PFSK-1 (cell line): ENCODE data around the gene SLC36A3.

Source experiments
- FOXP2 ChIP-seq: optimal IDR thresholded peaks from 2 replicates; pipeline ENCODE3; 2011; ENCODE audit warnings: borderline replicate concordance, control low read depth, inconsistent platforms; ENCODE audit not compliant: insufficient read depth; ENCODE audit errors: extremely low read length, extremely low read depth
- POLR2AphosphoS5 ChIP-seq: IDR thresholded peaks from 2 replicates; pipeline ENCODE4 v1.6.1; 2012; ENCODE audit warnings: low read depth, mild to moderate bottlenecking, control low read depth, low read length, moderate library complexity
- REST ChIP-seq, 2 experiments: IDR thresholded peaks; 2 replicates each; pipeline versions ENCODE4 v1.6.1 to v1.8.0; 2011 to 2012; ENCODE audit warnings: low read depth in 2 of 2, low read length in 2 of 2, control low read depth in 1 of 2, inconsistent platforms in 1 of 2, mild to moderate bottlenecking in 1 of 2, moderate library complexity in 1 of 2; ENCODE audit not compliant: insufficient read depth in 1 of 2
- SIN3A ChIP-seq: IDR thresholded peaks from 2 replicates; pipeline ENCODE4 v1.6.1; 2012; ENCODE audit warnings: mild to moderate bottlenecking, low read length, moderate library complexity, borderline replicate concordance; ENCODE audit not compliant: insufficient read depth
- TAF1 ChIP-seq: IDR thresholded peaks from 2 replicates; pipeline ENCODE4 v1.6.1; 2012; ENCODE audit warnings: low read length, control low read depth, borderline replicate concordance; ENCODE audit not compliant: insufficient read depth

Gene SLC36A3

DNA sequence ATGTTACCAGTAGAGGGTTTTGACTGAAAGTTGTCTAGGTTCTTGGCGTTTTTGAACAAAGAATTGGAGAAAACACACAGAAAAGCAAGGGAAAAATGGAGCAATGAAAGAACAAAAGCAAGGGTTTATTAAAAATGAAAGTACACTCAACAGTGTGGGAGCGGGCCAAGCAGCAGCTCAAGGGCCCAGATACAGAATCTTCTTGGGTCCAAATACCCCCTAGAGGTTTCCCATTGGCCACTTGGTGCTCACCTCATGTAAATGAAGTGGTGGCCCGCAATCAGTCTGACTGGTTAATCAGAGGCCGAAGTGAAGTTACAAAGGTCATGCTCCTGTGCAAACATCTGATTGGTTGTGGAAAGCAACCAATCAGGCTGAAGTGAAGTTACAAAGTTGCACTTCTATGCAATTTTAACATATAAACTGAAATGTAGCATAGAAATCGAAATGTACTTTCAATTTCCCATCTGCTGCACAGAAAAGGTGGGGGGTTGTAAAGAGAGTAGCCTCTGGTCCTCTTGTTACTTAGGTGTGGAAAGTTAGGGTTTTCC, 52.5 kb downstream of the SLC36A3 start:
- TF ChIP-seq FOXP2 (no peak), POLR2AphosphoS5 (no peak), SIN3A (no peak), REST (IDR thresholded peaks at IDR 0.05; ENCODE audit: insufficient read depth in 1 of 2, low read depth in 2 of 2, low read length in 2 of 2) (no peak), TAF1 (no peak)

DNA sequence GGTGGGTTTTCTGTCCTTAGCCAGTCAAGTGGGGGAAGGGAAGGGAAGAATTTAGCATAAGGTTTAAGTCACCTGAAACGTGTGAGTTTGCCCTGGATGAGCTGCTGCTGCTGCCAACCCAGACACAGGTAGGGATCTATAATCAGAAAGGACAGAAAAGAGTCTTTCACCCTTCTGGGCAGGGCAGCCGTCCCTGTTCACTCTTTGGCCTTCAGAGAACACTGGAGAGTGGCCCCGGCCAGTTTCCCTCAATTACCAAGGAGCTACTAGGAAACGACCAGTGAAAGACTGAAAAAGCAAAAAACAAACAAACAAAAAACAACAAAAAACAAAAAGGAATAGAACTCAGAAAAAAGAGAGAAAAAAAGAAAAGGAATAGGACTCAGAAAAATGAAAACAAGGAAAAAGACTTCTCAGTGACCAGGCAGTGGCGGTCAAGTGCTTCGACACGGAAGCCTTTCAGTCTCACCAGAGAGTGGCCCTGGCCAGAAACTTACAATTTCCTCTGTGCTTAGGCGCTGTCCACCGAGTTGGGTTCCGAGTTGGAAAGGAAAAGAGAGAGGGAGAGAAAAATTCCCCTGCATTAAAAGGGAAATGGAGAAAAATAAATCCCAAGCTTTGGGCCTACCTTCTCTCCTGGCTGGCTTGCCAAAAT, 53.1 kb downstream of the SLC36A3 start:
- TF ChIP-seq REST (IDR thresholded peaks at IDR 0.05; ENCODE audit: insufficient read depth in 1 of 2, low read depth in 2 of 2, low read length in 2 of 2), result peak in 1 of 2 experiments; percentile 56; a peak in 1 of 4 replicates
- TF ChIP-seq TAF1, result no peak
- TF ChIP-seq POLR2AphosphoS5, result no peak

DNA sequence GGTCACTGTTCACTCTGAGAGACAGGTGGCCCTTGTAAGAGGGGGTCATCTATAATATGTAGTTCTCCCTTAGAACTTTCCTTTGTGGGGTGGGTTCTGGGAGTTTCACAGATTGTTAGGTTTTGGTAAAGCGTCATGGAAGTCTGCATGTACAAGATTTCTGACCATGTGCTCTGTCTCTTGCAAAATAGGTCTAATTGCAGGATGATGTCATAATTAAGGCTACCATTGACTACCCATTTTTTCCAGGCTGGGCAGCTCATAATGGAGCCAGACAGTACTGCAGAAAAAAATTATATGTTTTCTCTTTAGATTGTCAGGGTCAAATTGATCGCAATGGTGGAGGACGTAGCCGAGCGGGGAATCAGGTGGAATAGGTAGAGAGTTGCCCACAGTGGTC, 54.3 kb downstream of the SLC36A3 start:
- TF ChIP-seq FOXP2 (no peak), SIN3A (no peak), TAF1 (no peak), REST (IDR thresholded peaks at IDR 0.05; ENCODE audit: insufficient read depth in 1 of 2, low read depth in 2 of 2, low read length in 2 of 2) (no peak)

GRCh38 chr5:151248651-151249050, 54.9 kb downstream of the SLC36A3 start:
- TF ChIP-seq FOXP2, result no peak

DNA sequence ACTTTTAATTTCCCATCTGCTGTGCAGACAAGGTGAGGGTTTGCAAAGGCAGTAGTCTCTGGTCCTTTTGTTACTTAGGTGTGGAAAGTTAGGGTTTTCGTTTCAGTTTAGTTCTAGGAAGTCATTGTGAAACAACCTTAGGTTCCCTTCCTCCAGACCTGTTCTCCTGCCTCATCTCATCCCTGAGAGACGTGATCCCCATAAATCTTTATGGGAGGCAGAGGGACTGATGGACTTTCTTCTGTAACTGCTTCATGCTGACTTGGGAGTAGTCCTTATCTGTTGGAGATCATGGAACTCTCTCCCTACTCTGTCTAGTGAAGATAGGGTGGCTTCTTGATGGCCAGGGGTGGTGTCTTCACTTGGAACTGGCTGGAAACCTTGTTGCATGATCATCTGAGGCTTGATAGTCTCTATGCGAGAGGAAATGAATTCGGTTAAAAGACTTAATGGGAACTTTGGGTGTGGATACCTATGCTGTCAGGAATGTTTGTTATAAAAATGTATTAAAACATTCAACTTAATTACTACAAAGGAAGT, 57.8 kb downstream of the SLC36A3 start:
- TF ChIP-seq POLR2AphosphoS5 (no peak), REST (IDR thresholded peaks at IDR 0.05; ENCODE audit: insufficient read depth in 1 of 2, low read depth in 2 of 2, low read length in 2 of 2) (no peak), SIN3A (no peak), TAF1 (no peak), FOXP2 (no peak)
